ENCODE results near the gene RNF187.

DNA sequence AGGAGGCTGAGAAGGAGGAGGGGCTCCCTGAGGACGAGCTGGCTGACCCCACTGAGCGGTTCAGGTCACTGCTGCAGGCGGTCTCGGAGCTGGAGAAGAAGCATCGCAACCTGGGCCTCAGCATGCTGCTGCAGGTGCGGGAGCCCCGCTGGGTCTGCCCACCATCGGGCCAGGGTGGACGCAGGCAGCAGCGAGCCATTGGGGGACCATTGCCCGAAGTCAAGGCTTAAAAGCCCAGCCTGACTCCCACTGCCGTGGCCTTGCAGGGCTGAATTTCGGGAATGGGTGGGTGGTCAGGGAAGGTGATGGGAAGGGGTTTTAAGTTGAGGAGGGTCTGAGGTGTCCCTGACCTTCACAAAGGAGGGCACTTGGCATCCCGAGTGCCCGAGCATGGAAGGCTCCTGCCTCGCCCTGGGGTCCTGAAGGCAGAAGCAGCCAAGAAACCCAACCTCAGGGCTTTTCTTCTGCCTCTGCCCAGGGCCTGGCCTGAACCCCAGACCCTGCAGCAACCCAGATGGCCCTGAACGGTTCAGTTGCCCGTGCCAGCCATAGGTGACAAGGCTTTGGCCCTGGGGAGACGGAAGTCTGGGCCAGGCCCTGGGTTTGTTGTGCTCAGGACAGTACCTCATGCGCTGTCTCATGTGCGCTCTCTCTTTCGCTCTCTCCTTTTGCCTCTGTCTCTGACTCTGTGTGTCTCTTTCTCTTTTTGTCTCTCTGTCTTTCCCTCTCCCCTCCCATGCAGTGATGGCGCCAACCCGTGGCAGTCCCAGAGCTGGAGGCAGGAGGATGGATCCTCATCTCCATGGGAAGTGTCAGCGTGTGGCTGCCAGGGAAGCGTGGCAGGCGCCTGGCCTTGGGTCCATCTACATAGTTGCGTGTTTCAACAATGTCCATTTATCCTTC lies 6.2 kb downstream of the RNF187 start:
- TF ChIP-seq, protein P1, sequence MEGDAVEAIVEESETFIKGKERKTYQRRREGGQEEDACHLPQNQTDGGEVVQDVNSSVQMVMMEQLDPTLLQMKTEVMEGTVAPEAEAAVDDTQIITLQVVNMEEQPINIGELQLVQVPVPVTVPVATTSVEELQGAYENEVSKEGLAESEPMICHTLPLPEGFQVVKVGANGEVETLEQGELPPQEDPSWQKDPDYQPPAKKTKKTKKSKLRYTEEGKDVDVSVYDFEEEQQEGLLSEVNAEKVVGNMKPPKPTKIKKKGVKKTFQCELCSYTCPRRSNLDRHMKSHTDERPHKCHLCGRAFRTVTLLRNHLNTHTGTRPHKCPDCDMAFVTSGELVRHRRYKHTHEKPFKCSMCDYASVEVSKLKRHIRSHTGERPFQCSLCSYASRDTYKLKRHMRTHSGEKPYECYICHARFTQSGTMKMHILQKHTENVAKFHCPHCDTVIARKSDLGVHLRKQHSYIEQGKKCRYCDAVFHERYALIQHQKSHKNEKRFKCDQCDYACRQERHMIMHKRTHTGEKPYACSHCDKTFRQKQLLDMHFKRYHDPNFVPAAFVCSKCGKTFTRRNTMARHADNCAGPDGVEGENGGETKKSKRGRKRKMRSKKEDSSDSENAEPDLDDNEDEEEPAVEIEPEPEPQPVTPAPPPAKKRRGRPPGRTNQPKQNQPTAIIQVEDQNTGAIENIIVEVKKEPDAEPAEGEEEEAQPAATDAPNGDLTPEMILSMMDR (IDR thresholded peaks at IDR 0.05) = no peak
- no peak for TF ChIP-seq POLR2A (IDR thresholded peaks at IDR 0.05; ENCODE audit: low read depth)

Data from esophagus muscularis mucosa (tissue), 3 donors.